Activated CD8-positive, alpha-beta memory T cell treated with anti-CD3 and anti-CD28 coated beads for 4 hours (primary cell): Measurements from ENCODE around the gene VIT.
"Not testable (repeated sequence)": the region's sequence is repeated elsewhere in the genome, so short reads cannot be mapped to it uniquely, and the experiment has no call there.

ENCODE experiments used
- DNase-seq, 2 donors: peaks; one replicate each; pipeline ENCODE4 v3.0.0-alpha.2; 2020; ENCODE audit warnings: low read depth in 2 of 2

VIT gene

GRCh38 chr2:36807223-36807886, 110.8 kb downstream of the VIT start:
- no peak for DNase-seq

DNA sequence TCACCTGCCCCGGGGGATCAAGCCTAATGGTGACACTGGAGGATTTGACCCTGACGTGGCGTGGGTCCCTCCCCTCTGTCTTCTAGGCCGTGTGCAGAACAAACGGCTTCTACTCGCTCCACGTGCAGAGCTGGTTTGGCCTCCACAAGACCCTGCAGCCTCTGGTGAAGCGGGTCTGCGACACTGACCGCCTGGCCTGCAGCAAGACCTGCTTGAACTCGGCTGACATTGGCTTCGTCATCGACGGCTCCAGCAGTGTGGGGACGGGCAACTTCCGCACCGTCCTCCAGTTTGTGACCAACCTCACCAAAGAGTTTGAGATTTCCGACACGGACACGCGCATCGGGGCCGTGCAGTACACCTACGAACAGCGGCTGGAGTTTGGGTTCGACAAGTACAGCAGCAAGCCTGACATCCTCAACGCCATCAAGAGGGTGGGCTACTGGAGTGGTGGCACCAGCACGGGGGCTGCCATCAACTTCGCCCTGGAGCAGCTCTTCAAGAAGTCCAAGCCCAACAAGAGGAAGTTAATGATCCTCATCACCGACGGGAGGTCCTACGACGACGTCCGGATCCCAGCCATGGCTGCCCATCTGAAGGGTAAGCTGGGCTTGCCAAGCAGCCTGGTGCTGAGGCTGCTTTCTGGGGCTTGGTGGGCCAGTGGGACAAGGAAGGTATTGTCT, 112.0 kb downstream of the VIT start:
- no peak for DNase-seq

- no peak for DNase-seq
Observed at GRCh38 chr2:36809069-36809445, 112.5 kb downstream of the VIT start.

DNA sequence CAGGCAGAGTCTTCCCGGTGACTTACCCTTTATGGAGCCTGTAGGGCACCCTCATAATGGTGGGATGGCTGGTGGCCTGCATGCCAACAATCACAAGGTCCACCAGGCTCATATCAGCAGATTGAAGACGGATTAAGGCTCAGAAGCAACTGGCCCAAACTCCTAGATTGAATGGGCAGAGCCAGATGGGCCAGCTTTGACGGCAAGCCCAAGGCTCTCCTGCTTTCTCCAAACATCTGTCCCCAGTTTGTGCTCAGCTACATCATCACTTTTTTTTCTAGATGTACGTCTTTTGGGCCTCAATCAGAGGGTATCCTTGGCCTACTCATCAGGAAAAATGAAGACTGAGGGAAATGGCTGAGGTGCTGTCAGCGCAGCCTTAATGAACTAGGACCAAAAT, 114.6 kb downstream of the VIT start:
- DNase-seq = no peak

DNA sequence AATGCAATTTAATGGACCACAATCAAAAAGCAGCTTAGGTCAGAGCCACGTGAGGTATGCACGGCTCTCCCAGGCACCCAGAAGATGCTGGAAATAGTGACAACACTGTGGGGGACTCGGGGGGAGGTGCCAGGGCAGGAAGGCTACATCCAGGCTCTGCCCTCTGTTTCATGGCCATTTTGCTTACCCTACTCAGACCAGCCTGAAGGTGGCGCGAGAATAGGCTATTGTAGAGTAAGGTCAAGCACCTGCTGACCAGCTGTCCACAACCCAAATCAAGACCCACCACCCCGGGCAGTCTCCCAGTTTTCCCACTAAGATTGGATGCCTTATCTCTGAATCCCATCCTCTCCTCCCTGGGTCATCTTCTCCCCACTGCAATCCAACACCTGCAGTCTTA, 115.7 kb downstream of the VIT start:
- no peak for DNase-seq

DNA sequence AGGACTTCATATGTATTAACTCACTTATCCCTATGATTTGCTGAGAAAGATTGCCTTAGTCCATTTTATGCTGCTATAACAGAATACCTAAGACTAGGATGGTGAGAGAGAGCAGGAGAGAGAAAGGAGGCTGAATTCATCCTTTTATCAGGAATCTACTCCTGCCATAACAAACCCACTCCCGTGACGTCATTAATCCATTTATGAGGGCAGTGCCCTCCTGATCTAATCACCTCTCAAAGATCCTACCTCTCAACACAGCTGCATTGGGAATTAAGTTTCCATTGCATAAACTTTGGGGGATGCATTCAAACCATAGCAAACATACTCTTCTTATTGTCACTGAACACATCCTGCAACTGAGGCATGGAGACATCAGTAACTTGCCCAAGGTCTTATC, 122.0 kb downstream of the VIT start:
- no peak for DNase-seq

DNA sequence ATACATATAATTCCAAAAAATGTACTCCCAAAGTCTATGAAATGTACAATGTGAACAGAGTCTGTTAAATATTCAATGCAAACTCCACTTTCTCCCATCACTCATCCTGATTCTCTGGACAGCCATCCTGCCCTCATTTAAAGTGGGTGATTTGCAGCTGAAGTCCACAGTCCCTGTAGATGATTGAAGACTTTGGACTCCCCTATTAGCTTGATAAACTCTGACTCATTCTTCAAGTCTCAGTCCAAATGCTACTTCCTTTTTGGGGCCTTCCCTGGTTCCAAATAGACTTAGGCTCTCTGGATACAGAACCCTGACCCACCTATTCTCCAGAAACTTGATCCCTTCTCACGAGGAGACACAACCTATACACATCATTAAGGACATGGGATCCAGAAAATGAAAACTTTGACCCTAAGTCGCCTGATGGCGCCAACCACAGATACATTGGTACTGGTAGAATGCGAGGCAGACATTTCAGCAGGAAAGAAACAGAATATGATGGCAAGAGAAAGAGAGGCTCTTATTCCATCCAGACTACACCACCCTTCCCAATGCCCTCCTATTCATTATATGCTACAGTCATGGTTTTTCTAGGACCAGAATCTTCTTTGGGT, 122.7 kb downstream of the VIT start:
- DNase-seq = no peak

DNA sequence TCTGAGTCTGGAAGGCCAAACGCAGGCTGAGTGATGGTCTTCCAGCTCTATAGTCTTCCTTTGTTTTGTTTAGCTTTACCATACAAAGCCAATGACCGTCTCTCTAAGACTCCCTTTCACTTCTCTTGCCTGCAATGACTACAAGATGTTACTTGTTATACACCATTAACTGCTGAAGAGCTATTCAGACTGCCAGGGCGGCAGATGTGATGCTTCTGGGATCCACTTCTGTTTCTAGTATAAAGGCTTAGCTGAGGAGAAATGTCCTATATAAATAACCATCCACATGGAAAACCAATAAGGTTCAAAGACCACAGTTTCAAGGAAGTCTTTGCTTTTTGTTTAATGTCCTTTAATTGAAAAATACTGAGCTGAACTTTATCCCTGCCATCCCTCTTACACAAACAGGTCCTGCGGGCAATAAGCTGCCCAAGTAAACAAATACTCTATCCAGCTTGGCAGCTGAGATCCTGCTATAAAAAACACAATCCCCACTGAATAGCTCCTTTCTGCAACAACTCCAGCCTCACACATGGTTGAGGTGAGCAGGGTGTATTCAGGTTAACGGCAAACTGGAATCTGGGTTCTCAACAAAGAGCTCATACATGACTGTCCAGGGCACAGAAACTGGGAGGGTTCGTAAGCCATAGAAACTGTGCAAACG, 124.6 kb downstream of the VIT start:
- DNase-seq = no peak

- DNase-seq = no peak
Observed at GRCh38 chr2:36823862-36824261, 127.4 kb downstream of the VIT start.

- no peak for DNase-seq
Observed at GRCh38 chr2:36824273-36824672, 127.8 kb downstream of the VIT start.

DNA sequence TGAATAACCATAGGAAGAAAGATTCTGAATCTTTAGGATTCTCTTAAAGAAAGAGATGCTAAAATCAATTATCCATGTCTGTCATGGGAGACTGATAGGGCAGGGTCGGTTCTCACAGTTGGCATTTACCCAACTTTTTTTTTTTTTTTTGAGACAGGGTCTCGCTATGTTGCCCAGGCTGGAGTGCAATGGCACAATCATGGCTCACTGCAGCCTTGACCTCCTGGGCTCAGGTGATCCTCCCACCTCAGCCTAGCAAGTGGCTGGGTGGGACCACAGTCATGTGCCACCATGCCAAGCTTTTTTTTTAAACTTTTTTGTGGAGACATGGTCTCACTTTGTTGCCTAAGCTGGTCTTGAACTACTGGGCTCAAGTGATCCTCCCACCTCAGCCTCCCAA, 128.2 kb downstream of the VIT start:
- not testable (repeated sequence) for DNase-seq

GRCh38 chr2:36831185-36831584, 134.7 kb downstream of the VIT start:
- no peak for DNase-seq

- DNase-seq = no peak
Observed at GRCh38 chr2:36834203-36834602, 137.7 kb downstream of the VIT start.

DNA sequence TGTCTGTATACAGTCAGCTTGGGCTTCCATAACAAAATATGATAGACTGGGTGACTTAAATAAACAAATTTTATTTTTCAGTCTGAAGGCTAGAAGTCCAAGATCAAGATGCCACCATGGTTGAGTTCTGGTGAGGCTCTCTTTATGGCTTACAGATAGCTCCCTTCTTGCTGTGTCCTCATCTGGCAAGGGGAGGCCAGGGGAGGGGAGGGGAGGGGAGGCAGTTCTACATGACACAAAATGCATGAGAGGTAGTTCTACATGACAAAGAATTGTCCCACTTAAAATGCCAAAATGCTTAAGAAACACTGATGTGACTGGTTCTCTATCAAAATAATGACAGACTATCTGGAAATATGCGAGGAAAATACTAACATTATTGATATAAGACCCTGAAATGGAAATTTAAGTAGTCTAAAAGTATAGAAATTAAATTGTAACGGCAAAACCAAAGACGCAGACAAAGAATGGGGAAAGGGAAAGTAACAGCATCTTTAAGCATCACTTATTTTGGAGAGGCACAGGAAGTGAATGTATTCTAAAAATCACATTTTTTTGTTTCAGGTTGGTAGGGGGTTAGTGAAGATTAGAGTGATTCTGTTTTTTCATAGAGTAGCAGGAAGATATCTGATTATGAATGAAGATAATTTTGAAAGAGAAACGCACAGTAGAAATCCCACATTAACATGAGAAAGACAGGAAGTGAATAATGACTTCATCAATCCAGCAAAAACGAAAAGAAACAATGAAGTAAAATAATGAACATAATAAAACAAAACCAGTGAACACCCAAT, 138.4 kb downstream of the VIT start:
- DNase-seq = no peak

- no peak for DNase-seq
Observed at GRCh38 chr2:36839976-36840617, 143.6 kb downstream of the VIT start.

GRCh38 chr2:36843838-36844237, 147.3 kb downstream of the VIT start:
- no peak for DNase-seq

DNA sequence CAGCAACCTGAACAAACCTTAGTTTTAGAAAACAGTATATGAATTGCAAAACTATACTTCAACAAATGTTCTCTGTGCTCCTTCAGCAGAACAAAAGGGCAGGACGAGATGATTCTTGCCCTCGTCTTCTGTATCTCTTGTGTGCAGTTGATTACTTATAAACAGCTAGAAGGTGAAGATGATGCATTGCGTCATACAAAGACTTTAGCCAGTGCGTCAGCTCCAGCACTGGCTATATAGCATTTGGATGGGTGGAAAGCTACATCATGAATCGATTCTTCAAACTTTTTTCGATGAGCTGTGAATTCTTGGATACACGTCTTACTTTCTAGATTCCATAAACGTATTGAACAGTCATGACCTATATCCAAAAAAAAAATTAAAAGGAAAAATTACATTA, 152.8 kb downstream of the VIT start:
- DNase-seq = no peak

GRCh38 chr2:36854241-36854640, 157.7 kb downstream of the VIT start:
- no peak for DNase-seq

- DNase-seq = no peak
Observed at GRCh38 chr2:36855429-36855828, 158.9 kb downstream of the VIT start.

DNA sequence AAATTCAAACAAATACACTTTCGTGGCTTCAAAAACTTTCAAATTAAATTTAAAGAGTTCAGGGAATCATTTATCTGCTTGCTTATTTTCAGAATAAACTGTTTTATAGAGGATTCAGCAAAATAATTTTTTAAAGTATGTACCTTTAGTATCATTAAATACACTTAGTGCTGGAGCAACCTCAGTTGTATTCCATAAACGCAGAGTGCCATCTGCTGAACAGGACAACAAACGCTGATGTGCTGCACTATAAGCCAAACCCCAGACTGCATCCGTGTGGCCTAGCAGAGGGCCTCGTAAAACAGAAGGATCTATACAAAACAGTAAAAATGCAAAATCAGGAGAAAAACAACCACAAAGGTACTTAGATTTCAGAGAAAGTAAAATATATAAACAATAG, 161.2 kb downstream of the VIT start:
- DNase-seq = no peak

DNA sequence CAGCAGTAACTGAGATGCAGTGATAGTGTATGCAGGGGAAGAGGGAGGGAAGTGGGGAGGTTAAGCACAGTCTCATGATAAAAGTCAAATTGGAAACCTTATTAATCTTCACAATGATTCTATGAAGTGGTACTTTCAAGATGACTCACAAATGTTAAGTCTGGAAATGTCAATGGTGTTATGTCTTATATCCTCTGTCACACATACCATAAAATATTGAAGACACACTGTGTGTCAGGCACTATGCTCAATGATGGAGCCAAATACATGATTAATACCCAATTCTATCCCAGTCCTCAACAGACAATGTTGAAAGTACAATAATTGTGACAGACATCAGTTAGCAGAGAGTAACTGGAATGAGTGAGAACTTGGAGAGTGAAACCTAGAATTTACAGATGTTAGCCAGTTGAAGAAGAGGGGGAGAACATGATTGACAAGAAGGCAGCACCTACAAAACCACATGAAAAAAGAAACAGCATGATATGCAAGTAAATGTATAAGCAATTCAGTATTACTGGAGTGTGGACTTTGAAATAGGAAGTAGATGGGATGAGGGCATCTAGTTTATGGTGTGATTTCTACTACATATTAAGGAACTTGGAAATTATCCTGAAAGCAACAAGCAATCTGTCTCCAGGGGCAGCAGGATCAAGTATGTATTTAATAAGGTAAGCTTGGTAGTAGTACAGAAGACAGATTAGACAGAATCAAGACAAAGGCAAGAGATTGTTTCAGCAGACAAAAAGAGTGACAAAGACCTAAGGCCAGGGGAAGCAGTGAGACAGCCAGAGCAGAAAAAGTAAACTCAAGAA, 162.3 kb downstream of the VIT start:
- DNase-seq = no peak
